Natural killer cell (primary cell): Measurements from ENCODE around the gene CYP27B1. TPM values are rescaled to one million over a fixed set of nuclear protein-coding genes. Genes with fewer than 3 reads are reported as not detected.

Experiments used
- ATAC-seq, 3 donors: fragments of 150-1000 bp in 2 of 3; fragments of 200-7000 bp in 1 of 3; cut with Tn5 transposase; 1 replicate in 1 of 3; 2 replicates in 2 of 3; pipeline ENCODE4 v1.10.0; 2021; ENCODE audit warnings: mild to moderate bottlenecking in 2 of 3, moderate library complexity in 2 of 3
- DNase-seq, 2 donors: peaks; one replicate each; pipeline versions ENCODE4 v3.0.0 to v3.0.0-alpha.2; 2013 to 2021; ENCODE audit warnings: mixed read lengths in 1 of 2
- H3K27ac ChIP-seq: one replicate; pipeline ENCODE4 v1.5.1; 2013; ENCODE audit warnings: mild to moderate bottlenecking, low read length
- H3K27me3 ChIP-seq: one replicate; pipeline ENCODE4 v1.6.1; 2013; ENCODE audit warnings: low read length; ENCODE audit not compliant: control insufficient read depth, insufficient read depth
- H3K36me3 ChIP-seq: one replicate; pipeline ENCODE4 v1.6.1; 2013; ENCODE audit warnings: low read length; ENCODE audit not compliant: control insufficient read depth, insufficient read depth
- H3K4me1 ChIP-seq: one replicate; pipeline ENCODE4 v1.6.1; 2013; ENCODE audit warnings: low read length; ENCODE audit not compliant: control insufficient read depth, insufficient read depth
- H3K4me3 ChIP-seq: one replicate; pipeline ENCODE4 v1.5.1; 2013; ENCODE audit warnings: low read length
- H3K9me3 ChIP-seq: one replicate; pipeline ENCODE4 v1.6.1; 2013; ENCODE audit warnings: low read length; ENCODE audit not compliant: control insufficient read depth, insufficient read depth
- H3K27ac Mint-ChIP-seq, 2 donors: one replicate each; pipeline ENCODE4 v1.8.0; 2022; ENCODE audit warnings: mild to moderate bottlenecking in 2 of 2, mixed read lengths in 2 of 2, moderate library complexity in 1 of 2
- H3K27me3 Mint-ChIP-seq, 2 donors: one replicate each; pipeline ENCODE4 v1.8.0; 2022; ENCODE audit warnings: low read depth in 2 of 2, mixed read lengths in 2 of 2
- H3K36me3 Mint-ChIP-seq: one replicate; pipeline ENCODE4 v1.8.0; 2022; ENCODE audit warnings: mixed read lengths
- H3K4me1 Mint-ChIP-seq, 2 donors: one replicate each; pipeline ENCODE4 v1.8.0; 2022; ENCODE audit warnings: mixed read lengths in 2 of 2
- H3K4me3 Mint-ChIP-seq: one replicate; pipeline ENCODE4 v1.8.0; 2022; ENCODE audit warnings: mild to moderate bottlenecking, moderate library complexity, mixed read lengths
- H3K9me3 Mint-ChIP-seq, 2 donors: one replicate each; pipeline ENCODE4 v1.8.0; 2022; ENCODE audit warnings: mixed read lengths in 2 of 2
- WGBS: methylation state at CpG from one replicate; pipeline ENCODE4 v1.1.7; 2013; ENCODE audit warnings: missing lambda C conversion rate; ENCODE audit not compliant: insufficient coverage; 5-methylcytosine and 5-hydroxymethylcytosine counted together
- intact Hi-C: fragments of 100-400 bp; cut with micrococcal nuclease; formaldehyde crosslinking; loops from one replicate; pipeline ENCODE4 v1.14.2; 2022
- total RNA-seq, 4 donors: library from RNA; stranded (reverse); fragments of 120-200 nt in 1 of 4; gene quantifications; one replicate each; pipeline versions ENCODE4 v1.2.3 to v1.2.4, GENCODE V29; 2013 to 2022
- TF ChIP-seq, protein P1 (sequence below): fragments of 200-600 bp; IDR thresholded peaks from one replicate; pipeline ENCODE4 v1.8.0; 2022; ENCODE audit warnings: antibody characterized with exemption

The CYP27B1 gene
- total RNA-seq, 3 donors from 2014 or later (not counting 1 experiment from before 2014, with no cell fraction given) = 1.1 to 1.7 (median 1.6) TPM

DNA sequence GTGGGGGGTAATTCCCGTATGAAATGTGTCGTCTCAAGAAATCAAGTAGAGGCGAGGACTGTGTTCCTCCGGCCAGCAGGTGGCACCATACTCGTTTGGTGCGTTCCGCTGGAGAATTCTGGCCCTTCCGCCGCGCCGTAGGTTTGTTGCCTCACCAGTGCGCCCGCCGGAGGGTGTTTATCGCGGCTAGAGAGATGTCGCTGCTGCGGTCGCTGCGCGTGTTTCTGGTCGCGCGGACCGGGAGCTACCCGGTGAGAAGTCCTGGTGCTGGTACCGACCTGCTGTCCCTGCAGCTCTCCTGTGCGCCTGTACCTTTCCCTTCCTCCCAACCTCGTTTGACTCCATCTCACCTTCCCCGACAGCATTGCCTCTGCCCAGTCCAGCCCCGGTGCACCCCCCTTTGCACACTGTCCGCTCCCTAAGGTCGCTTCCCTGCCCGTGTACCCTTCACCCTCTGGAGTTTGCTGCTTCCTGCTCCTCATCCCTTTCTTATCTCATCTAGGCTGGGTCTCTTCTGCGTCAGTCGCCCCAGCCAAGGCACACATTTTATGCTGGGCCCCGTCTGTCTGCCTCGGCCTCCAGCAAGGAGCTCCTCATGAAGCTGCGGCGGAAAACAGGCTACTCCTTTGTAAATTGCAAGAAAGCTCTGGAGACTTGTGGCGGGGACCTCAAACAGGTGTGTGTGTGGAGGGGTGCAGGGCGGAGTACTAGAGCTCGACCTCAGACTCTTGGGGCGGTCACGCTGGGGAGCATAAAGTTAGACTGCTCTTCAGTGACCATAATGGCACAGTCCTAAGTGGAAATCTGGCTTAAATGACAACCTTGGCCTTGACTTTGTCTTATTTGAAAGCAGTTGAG, 16.0 kb upstream of the CYP27B1 start, which contains the start of gene TSFM:
Gene TSFM (plus strand): TSS at position 180 of the 858 bp plus-strand sequence. CDS start 15 bp downstream, at position 195.
- Mint-ChIP-seq H3K9me3 (no peaks in the 10 kb centered on the region), H3K36me3 (peaks cover 11% of the 10 kb centered on the region), H3K4me3 (peak within 1 kb of the TSS; percentile 99), H3K4me1 (peaks cover 33 to 34% of the 10 kb centered on the region in 2 donors), H3K27me3 (no peaks in the 10 kb centered on the region), H3K27ac (peak within 1 kb of the TSS; percentile 90 to 97)
- peaks cover 36% of the 10 kb centered on the region for H3K4me1 ChIP-seq
- TF ChIP-seq, protein P1, sequence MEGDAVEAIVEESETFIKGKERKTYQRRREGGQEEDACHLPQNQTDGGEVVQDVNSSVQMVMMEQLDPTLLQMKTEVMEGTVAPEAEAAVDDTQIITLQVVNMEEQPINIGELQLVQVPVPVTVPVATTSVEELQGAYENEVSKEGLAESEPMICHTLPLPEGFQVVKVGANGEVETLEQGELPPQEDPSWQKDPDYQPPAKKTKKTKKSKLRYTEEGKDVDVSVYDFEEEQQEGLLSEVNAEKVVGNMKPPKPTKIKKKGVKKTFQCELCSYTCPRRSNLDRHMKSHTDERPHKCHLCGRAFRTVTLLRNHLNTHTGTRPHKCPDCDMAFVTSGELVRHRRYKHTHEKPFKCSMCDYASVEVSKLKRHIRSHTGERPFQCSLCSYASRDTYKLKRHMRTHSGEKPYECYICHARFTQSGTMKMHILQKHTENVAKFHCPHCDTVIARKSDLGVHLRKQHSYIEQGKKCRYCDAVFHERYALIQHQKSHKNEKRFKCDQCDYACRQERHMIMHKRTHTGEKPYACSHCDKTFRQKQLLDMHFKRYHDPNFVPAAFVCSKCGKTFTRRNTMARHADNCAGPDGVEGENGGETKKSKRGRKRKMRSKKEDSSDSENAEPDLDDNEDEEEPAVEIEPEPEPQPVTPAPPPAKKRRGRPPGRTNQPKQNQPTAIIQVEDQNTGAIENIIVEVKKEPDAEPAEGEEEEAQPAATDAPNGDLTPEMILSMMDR = peak; percentile 93
- peak; percentile 94 to 97 (median 97) for ATAC-seq
- no peaks in the 10 kb centered on the region for H3K27me3 ChIP-seq
- peaks cover 26% of the 10 kb centered on the region for H3K36me3 ChIP-seq
- peak within 1 kb of the TSS; percentile 86 for H3K4me3 ChIP-seq
- intact Hi-C loops = loop anchor here (1.0 to 5.0 kb wide), 4 partner anchors 27 to 122 kb away; partner anchors contain the start of genes CDK4 and CTDSP2
- H3K9me3 ChIP-seq = no peaks in the 10 kb centered on the region
- WGBS = 1% methylated on average over 45 of the region's 45 CpGs
- peak; percentile 98 to 99 for DNase-seq
- H3K27ac ChIP-seq = peak within 1 kb of the TSS; percentile 57

DNA sequence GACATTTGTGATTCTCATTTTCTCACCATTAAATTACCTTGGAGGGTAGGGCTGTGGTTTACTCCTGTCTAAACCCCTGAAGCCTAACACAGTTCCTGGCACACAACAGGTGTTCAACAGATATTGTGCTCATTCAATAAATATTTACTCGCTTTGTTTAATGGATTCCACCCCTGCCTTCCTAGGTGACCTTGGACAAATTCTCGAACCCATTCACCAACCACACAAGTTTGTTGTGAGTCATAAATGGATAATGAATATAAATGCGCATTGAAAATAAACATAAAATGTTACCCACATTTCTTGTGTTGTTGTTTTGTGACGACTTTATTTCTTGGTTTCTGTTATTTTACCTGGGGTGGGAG, 15.3 kb upstream of the CYP27B1 start:
- Histone ChIP-seq H3K27ac (peak overlapping the region; percentile 16), H3K36me3 (peaks cover 20% of the 10 kb centered on the region), H3K4me1 (peaks cover 36% of the 10 kb centered on the region), H3K4me3 (peak overlapping the region; percentile 86), H3K27me3 (no peaks in the 10 kb centered on the region), H3K9me3 (no peaks in the 10 kb centered on the region)
- TF ChIP-seq, protein P1 = no peak
- intact Hi-C loops = loop anchor here (1.0 to 5.0 kb wide), 4 partner anchors 26 to 123 kb away; partner anchors contain the start of genes CDK4 and CTDSP2
- peaks cover 11% of the 10 kb centered on the region for H3K36me3 Mint-ChIP-seq
- ATAC-seq = no peak
- peaks cover 33 to 34% of the 10 kb centered on the region in 2 donors for H3K4me1 Mint-ChIP-seq
- H3K27me3 Mint-ChIP-seq = no peaks in the 10 kb centered on the region
- no peaks in the 10 kb centered on the region for H3K9me3 Mint-ChIP-seq
- H3K27ac Mint-ChIP-seq = peak overlapping the region; percentile 90 to 97
- WGBS = 13% methylated on average over 3 of the region's 4 CpGs
- peak overlapping the region; percentile 99 for H3K4me3 Mint-ChIP-seq
- no peak for DNase-seq

DNA sequence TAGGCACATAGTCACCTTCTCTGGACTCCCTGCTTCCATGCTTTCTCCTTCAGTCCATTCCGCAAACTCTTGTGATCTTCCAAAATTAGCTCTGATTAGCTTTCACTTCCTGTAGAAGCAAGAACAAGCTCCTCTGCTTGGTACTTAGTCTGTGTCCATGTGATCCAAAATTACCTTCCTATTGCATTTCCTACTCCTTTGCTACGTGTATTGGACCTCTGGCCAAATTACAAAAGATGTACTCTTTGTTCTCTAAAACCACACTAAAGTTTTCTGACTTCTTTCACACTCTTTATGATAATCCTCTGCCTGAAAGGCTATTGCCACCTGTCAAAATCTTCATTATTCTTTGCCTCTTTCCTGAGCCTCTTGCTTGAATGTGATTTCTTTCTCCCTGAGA, 14.9 kb upstream of the CYP27B1 start:
- Mint-ChIP-seq H3K4me3 (peak overlapping the region; percentile 99), H3K4me1 (peaks cover 33 to 34% of the 10 kb centered on the region in 2 donors), H3K27ac (peak overlapping the region; percentile 90 to 97), H3K36me3 (peaks cover 10% of the 10 kb centered on the region), H3K27me3 (no peaks in the 10 kb centered on the region), H3K9me3 (no peaks in the 10 kb centered on the region)
- Histone ChIP-seq H3K27me3 (no peaks in the 10 kb centered on the region), H3K36me3 (peaks cover 16% of the 10 kb centered on the region), H3K4me1 (peaks cover 36% of the 10 kb centered on the region), H3K9me3 (no peaks in the 10 kb centered on the region), H3K4me3 (no peak overlapping the region), H3K27ac (peak overlapping the region; percentile 16)
- intact Hi-C loops = loop anchor here (1.0 to 5.0 kb wide), 4 partner anchors 26 to 124 kb away; partner anchors contain the start of genes CDK4 and CTDSP2
- 74% methylated on average over 2 of the region's 2 CpGs for WGBS
- TF ChIP-seq, protein P1 = no peak
- DNase-seq = peak in 1 of 2 donors; percentile 25
- ATAC-seq = no peak
